ENCODE measurements around the gene RHBDF1.
"Not testable (repeated sequence)": the region's sequence is repeated elsewhere in the genome, so short reads cannot be mapped to it uniquely, and the experiment has no call there.

Gene RHBDF1

DNA sequence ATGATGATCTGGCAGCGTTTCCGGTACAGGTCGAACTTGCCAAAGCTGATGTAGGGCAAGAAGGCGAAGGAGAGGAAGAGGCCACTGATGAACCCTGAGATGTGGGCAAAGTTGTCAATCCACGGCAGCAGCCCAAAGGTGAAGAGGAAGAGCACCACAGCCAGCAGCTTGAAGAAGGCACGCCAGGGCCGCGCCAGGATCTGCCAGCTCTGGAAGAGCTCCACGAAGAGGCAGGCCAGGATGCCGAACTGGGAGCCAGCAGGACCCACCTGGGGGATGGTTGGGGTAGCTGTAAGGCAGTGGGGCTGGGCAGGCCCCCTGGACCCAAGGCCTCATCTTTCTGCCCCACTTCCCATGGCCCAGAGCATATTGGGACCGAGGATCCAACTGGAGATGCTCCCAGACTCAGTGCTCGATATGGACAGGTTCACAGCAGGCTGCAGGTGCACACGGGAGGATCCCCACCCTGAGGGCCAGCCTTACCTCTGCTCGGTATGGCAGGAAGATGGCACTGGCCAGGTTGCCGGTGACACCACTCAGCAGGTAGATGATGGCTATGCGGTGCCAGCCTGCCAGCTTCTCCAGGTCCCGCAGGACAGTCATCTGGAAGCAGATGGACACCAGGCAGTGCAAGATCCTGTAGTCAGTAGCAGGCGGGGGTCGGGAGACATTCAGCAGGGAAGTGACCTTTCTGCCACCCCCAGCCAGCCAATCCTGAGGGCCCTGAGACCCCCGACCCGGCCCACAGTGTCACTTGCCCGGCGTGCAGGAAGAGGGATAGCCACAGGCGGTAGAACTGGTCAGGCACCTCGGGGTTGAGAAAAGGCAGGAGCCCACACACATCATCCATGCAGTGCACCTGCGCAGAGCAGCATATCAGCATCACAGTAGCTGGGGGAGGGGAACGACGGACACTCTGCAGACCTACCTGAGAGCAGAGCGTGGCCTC lies 13.7 kb downstream of the RHBDF1 start:
- no peak for FAIRE-seq

- FAIRE-seq, result no peak
These were observed 14.7 kb downstream of the RHBDF1 start for GRCh38 chr16:57711-58110.

- no peak for FAIRE-seq
These were observed 16.1 kb downstream of the RHBDF1 start for GRCh38 chr16:56231-56927.

- FAIRE-seq, result no peak
These were observed 16.8 kb downstream of the RHBDF1 start for GRCh38 chr16:55571-56136.

DNA sequence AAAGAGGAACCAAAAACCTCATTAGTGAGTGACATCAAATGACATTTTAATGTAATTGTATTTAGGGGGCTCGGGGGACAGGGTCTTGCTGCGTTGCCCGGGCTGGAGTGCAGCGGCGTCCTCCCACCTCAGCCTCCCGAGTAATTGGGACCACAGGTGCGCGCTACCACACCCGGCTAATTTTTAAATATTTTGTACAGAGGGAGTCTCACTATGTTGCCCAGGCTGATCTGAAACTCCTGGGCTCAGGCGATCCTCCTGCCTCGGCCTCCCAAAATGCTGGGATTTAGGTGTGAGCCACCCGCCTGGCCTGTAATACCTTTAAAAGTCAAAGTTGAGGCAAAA lies 18.2 kb downstream of the RHBDF1 start:
- FAIRE-seq, result no peak

GRCh38 chr16:53346-54236 lies 18.8 kb downstream of the RHBDF1 start, which contains the start of the genes POLR3K and SNRNP25:
Gene POLR3K, minus strand, starts transcription at chr16:53608. Its CDS starts 22 bp downstream, at chr16:53586.
Gene SNRNP25, plus strand, starts transcription at chr16:53828. Its CDS starts 189 bp downstream, at chr16:54017.
- FAIRE-seq, result no peak

DNA sequence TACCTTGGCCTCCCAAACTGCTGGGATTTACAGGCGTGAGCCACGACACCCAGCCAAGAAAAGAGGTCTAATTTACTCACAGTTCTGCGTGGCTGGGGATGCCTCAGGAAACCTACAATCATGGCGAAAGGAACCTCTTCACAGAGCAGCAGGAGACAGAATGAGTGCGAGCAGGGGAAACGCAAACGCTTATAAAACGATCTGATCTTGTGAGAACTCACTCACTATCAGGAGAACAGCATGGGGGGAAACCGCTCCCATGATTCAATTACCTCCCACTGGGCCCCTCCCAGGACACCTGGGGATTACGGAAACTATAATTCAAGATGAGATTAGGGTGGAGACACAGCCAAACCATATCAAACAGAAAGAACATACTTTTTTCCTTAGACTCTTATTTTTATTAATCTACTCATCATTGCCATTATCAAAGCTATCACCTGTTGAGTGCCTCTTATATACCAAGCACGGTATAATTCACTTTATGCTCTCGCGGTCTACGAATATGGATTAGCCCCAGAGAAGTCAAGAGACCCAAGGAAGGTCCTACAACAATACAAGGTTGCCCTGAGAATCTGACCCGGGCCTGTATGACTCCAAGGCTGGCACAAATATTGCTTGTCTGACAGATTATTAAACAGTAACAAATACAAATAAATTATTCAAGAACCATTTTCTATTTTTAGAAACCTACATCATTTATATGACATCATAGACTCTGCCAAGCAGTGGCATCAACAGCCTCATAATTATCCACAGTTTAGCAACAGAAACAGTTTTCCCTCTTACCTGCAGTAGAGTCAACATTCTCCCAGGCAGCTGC lies 21.5 kb downstream of the RHBDF1 start:
- no peak for FAIRE-seq

DNA sequence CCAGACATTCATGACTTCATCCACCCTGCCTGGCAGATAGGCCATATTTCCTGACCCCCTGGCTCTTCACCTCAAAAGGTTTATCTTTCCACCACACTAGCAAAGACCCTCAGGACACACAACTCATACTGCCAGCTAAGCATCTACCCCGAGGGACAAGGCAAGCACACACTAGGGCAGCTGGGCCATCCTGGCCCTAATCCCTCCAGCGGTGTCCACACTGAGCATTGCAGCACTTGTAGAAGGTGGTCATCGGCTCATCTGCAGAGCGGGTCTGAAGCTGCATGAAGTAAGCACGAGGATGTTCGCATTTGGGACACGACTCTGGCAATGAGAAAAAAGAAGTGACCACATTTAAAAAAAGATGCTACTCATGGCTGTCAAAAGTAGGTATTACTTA lies 25.2 kb downstream of the RHBDF1 start:
- no peak for FAIRE-seq

- not testable (repeated sequence) for FAIRE-seq
These were observed 25.9 kb downstream of the RHBDF1 start for GRCh38 chr16:46510-46909.

GRCh38 chr16:45454-45853 lies 27.0 kb downstream of the RHBDF1 start:
- FAIRE-seq, result no peak

- FAIRE-seq, result no peak
These were observed 27.8 kb downstream of the RHBDF1 start for GRCh38 chr16:44655-45054.

DNA sequence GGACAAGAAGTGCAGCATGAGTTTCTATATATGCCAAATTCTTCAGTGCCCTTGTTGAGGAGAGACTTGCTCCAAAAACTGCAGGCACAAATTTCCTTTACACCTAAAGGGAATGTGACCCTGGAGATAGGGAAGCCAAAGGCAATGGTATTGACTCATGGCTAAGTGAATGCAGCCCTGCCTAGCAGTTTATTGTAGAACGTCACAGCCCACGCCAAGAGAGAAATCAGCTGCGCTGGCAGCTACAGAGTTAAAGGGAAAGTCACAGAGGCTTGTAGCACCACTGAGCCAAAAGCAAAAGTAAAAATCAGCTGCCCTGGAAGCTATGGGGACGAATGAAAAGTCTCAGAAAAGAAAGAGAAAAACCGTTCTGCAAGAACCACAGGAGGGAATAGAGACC lies 29.1 kb downstream of the RHBDF1 start:
- FAIRE-seq, result no peak

DNA sequence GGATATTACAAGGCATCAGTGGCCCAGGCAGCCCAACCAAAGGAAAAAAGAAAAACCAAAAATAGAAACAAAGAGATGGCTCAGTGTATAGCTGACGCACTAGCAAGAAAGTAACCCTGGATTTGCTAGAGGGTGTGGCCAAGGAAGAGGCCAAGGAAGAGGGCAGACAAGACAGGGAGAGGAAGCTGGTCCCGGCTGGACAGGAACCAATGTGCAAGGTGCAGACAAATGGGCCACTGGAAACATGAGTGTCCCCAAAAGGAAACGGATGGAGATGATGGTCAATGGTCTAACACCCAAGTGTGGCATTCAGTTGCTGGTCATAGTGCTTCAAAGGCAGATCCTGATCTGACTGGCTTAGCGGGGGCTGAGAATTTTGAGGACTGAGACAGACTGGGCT lies 29.7 kb downstream of the RHBDF1 start:
- FAIRE-seq, result no peak

- FAIRE-seq, result no peak
These were observed 30.4 kb downstream of the RHBDF1 start for GRCh38 chr16:42069-42457.

GRCh38 chr16:41439-42068 lies 30.9 kb downstream of the RHBDF1 start:
- no peak for FAIRE-seq

- no peak for FAIRE-seq
These were observed 33.2 kb downstream of the RHBDF1 start for GRCh38 chr16:38941-39892.

GRCh38 chr16:38206-38605 lies 34.2 kb downstream of the RHBDF1 start:
- not testable (repeated sequence) for FAIRE-seq

DNA sequence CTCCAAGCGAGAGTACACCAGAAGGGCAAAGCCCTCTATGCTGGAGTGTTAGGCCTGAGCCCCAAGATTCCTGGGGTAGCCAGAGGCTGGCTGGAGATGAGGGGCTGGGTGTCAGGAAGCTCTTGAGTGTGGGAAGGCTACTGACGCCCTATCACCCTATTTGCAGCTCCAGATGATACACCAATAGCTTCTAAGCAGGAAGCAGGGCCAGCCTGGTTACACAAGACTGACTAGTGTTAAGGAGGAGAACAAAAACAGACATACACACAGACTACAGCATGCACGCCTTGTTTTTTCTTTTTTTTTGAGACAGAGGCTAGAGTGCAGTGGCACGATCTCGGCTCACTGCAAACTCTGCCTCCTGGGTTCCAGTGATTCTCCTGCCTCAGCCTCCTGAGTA lies 34.9 kb downstream of the RHBDF1 start:
- no peak for FAIRE-seq

DNA sequence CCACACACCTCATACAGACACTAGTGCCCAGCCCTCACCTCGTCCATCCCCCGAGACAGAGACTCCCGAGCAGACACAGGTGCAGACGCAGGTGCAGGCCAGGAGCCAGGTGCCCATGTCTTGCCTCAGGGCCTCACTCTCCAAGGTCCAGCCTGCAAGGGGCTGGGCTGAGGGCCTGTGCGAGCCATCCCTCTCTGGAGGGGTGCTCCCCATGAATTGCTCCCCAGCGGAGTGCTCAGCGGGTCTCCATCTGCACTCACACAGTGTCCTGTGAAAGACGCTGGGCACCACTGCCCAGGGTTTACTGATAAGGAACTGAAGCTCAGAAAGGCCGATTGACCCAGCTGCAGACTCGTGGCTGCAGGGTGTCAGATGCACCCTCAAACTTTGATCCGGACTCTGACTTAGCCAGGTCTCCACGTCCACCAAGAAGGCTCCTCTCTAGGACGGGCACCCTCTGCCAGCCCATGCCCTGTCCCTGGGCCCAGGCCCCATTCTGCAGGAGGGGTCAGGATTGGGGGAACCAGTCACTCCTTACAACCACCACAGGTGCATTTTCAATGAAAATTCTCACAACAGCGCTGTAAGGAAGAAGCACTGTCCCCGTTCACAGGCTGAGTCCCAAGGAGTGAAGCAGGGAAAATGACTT lies 36.0 kb downstream of the RHBDF1 start:
- no peak for FAIRE-seq

Data from endometrium (tissue), 2 donors.